Stimulated activated CD4-positive, alpha-beta T cell treated with anti-CD3 and anti-CD28 coated beads, Interleukin-15, amount 100 ng/mL, for 1 hour (primary cell): ENCODE measurements around the gene TSEN34.
"Not testable (repeated sequence)": the region's sequence is repeated elsewhere in the genome, so short reads cannot be mapped to it uniquely, and the experiment has no call there.

Source experiments
- DNase-seq, 2 donors: peaks; one replicate each; pipeline ENCODE4 v3.0.0-alpha.2; 2020; ENCODE audit warnings: low read depth in 1 of 2, low spot score in 1 of 2

TSEN34 gene

GRCh38 chr19:54160182-54160811 is 30.8 kb upstream of the TSEN34 start:
- no peak for DNase-seq

GRCh38 chr19:54160854-54161253 is 30.3 kb upstream of the TSEN34 start:
- no peak for DNase-seq

GRCh38 chr19:54162241-54162805 is 28.8 kb upstream of the TSEN34 start:
- DNase-seq: peak; percentile 64 to 73

- DNase-seq: no peak
Measured at GRCh38 chr19:54162884-54163283, 28.2 kb upstream of the TSEN34 start.

DNA sequence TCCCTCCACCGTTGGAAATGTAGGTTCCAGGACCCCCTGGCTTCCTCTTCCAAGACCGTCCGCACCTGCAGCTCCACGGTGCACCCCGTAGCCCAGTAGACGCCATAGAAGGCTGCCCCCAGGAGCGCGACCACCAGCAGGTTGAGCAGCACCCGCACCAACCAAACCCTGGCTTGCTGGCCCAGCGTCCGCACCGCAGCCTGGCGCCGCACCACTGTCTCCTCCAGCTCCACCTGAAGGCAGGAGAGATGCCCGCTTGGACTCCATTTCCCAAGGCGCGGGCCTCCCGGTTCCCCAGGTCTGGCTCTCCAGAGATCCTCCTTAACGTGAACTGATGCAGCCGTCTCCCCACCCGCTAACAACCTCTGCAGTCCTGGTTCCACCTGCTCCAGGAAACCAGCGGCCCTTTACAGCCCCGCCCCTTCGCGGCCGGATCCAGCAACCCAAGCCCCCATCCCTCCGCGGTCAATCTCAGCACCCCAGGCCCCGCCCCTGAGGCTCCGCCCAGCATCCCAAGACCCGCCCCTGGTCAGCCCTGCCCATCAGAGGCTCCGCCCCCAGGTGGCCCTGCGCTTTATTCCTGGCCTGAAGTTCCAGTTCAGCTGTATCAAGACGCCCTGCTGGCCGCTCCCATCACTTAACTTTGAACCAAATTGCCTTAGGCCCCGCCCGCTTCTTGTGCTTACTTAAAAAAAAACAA is 26.6 kb upstream of the TSEN34 start:
- peak in 1 of 2 donors; percentile 31 for DNase-seq

DNA sequence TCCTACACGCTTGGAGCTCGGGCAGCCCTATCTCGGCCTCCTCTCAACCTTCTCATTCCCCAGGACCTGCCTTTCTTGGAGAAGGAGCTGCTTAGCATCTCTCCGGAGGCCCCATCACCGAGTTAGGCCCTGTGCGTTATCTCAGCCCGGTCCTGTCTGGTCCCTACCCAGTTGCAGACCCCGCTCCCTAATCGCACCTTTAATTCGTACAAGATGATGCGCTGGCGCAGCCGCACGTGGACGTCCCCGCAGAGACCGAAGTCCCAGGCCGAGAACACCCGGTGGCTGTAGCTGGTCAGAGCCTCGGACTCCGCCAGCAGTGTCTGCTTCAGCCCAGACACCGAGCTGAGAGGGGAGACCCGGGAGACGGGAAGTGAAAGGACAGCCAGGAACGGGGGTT is 25.9 kb upstream of the TSEN34 start:
- DNase-seq: no peak

DNA sequence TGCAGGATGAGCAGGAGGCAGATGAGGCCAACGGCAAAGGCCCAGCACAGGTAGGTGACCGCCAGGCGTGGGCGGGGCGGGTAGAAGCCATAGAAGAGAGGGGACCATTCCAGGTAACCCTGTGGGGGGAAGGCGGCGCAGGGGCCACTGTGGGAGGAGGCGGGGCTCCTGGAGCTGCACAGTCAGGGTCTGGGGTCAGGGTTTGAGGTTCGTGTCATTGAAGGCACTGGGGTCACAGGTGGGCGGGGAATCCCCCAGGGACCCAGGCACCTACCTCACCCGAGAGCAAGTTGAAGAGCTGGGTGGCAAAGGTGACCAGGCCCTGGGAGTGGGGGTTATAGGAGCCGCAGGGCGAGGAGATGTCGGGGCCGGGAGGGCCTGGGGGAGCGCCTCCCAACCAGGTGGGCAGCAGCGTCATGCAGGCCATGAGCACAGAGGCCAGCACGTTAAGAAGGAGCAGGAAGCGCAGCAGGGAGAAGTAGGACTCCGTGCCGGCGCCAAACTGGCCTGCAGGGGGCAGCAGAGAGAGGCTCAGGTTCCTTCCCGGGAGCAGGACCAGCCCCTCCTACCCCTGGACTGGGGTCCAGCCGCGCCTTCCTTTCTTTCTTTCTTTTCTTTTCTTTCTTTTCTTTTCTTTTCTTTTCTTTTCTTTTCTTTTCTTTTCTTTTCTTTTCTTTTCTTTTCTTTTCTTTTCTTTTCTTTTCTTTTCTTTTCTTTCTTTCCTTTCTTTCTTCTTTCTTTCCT is 22.8 kb upstream of the TSEN34 start:
- DNase-seq: peak; percentile 77 to 90

- no peak for DNase-seq
Measured at GRCh38 chr19:54169149-54169740, 21.9 kb upstream of the TSEN34 start.

DNA sequence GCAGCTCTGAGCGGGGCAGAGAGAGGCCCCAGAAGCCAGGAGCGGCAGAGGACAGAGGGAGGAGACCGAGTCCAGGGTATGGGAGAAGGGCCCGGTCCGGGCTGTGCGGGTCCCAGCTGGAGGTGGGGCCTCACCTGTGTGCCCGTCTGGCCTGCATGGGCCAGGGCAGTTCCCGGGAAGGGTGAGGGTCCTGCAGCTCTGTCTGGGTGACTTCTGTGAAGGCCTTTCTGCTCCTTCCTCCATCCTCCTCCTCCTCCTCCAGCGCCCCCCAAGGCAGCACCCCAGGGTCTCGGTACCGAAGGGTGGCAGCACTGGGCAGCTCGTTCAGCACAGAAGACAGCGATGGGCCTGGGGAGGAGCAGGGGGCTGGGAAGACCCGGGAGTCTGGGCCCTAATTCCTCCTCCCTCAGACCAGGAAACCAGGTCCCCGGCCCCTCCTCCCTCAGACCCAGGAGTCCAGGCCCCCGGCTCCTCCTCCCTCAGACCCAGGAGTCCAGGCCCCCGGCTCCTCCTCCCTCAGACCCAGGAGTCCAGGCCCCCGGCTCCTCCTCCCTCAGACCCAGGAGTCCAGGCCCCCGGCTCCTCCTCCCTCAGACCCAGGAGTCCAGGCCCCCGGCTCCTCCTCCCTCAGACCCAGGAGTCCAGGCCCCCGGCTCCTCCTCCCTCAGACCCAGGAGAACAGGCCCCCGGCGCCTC is 19.2 kb upstream of the TSEN34 start:
- DNase-seq: not testable (repeated sequence)

GRCh38 chr19:54172471-54173358 is 18.4 kb upstream of the TSEN34 start, which contains the start of gene TMC4:
TMC4 (minus strand) TSS chr19:54173160; CDS start chr19:54173117, 43 bp downstream.
- no peak for DNase-seq

- DNase-seq: no peak
Measured at GRCh38 chr19:54173359-54173699, 17.8 kb upstream of the TSEN34 start.

- no peak for DNase-seq
Measured at GRCh38 chr19:54173951-54174834, 16.9 kb upstream of the TSEN34 start.

DNA sequence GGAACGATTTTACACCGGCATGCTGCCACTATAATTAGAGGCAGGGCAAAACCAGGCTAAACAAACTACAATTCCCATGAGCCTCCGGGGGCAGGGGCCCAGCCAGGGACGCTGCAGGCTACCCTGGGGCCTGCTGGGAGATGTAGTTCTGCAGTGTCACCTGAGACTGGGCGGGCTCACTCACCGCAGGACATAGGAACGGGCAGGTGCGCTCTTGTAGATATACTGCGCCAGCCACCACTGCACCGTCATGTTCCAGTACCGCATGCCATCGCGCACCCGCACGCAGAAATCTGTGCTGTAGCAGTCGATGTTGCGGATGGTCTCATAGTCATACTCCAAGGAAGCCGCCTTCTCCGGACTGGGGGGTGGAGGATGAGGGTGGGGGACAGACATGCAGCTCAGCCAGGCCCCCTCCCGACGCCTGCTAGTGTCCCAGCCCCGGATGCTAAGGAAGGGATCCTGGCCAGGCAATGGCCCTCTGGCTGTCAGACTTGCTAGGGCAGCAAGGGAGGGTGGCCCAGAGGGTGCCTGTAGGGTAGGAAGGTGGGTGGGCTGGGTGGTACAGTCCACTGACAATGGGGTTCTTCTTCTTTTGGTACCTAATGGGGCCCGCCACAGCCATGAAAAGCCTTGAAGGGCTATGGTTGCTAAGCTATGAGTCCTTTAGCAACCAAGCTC is 12.4 kb upstream of the TSEN34 start:
- no peak for DNase-seq

GRCh38 chr19:54179262-54179852 is 11.8 kb upstream of the TSEN34 start:
- DNase-seq: no peak

DNA sequence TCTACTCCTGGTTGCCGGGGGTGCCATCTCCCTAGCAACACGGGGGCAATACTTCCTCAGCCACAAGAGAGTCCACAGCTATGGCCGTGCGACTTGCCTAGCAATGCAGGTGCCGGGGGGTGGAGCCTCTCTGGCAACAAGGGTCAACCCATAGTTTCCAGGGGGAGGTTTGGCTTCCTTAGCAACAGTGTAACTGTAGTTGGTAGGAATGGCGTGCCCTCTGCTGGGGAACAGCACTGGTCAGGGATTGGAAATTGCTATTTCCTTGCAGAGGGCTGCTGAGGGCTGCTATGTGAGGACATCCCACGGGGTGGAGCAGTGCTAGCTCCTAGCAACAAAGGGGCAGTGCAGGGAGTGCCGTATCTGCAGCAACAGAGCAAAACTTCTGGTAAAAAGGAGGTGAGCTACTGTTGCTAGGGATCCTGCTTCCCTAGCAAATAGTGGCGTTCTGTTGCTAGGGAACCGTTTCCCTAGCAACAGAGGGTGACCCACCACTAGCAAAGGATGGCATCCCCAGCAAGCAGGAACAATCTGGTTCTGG is 11.1 kb upstream of the TSEN34 start:
- DNase-seq: no peak

- DNase-seq: no peak
Measured at GRCh38 chr19:54180691-54181091, 10.4 kb upstream of the TSEN34 start.

GRCh38 chr19:54181894-54182293 is 9.2 kb upstream of the TSEN34 start:
- DNase-seq: not testable (repeated sequence)

- DNase-seq: no peak
Measured at GRCh38 chr19:54183431-54183830, 7.7 kb upstream of the TSEN34 start.
